Activated T-cell treated with anti-CD3 and anti-CD28 coated beads, Interleukin-2, amount 50 U/mL, for 48 hours (primary cell): Measurements from ENCODE around the gene TPI1.

Experiments used
- DNase-seq, 2 experiments: peaks; one replicate each; pipeline ENCODE4 v3.0.0-alpha.2; 2020

Gene TPI1

GRCh38 chr12:6867413-6868210 is at the start of gene TPI1:
TSS of gene TPI1 (plus strand) at chr12:6867531. CDS start at chr12:6867567, 36 bp downstream.
- DNase-seq, result peak; percentile 85 to 89

DNA sequence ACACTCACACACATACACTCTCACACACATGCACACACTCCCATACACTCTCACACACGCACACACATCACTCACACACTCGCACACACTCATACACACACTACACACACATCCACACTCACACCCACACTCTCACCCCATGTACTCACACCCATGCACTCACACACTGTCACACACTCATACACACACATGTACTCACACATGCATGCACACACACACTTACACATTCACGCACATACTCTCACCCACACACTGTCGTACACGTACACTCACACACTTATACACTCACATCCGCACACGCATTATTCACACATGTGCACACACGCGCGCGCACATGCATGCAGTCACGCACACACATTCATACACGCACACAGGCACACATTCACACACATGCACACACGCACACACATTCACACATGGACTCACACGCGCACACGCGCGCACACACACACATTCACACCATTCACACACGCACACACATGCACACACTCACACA is 49.6 kb upstream of the TPI1 start:
- no peak for DNase-seq

DNA sequence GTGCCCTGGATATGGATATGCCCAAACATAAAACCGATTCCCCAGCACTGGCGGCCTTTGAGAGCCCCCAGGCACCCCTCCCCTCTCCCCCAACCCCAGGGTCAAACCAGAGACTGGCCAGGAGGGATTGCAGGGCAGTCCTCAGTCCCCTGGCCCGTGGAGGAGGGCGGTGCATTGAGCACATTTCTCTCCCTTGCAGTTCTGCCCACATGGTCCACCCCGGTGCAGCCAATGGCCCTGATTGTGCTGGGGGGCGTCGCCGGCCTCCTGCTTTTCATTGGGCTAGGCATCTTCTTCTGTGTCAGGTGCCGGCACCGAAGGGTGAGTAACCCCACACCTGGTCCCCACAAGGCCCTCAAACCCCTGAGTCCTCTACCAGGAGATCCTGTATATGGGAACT is 49.1 kb upstream of the TPI1 start:
- no peak for DNase-seq

DNA sequence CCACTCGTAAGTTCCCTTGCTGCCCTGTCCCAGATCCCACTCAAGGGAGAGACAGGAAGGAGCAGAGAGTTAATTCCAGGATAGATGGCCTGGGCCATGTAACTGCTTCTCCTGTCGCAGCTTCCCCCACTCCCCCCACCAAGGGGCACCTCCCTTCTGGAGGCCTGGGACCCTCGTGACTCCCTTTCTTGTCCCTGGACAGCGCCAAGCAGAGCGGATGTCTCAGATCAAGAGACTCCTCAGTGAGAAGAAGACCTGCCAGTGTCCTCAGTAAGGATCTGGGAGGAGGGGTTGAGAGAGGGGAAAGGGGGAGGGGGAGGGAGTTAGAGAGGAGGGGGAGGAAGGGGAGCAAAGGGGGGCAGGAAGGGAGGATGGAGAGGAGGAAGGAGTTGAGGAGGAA is 48.7 kb upstream of the TPI1 start:
- DNase-seq, result no peak

DNA sequence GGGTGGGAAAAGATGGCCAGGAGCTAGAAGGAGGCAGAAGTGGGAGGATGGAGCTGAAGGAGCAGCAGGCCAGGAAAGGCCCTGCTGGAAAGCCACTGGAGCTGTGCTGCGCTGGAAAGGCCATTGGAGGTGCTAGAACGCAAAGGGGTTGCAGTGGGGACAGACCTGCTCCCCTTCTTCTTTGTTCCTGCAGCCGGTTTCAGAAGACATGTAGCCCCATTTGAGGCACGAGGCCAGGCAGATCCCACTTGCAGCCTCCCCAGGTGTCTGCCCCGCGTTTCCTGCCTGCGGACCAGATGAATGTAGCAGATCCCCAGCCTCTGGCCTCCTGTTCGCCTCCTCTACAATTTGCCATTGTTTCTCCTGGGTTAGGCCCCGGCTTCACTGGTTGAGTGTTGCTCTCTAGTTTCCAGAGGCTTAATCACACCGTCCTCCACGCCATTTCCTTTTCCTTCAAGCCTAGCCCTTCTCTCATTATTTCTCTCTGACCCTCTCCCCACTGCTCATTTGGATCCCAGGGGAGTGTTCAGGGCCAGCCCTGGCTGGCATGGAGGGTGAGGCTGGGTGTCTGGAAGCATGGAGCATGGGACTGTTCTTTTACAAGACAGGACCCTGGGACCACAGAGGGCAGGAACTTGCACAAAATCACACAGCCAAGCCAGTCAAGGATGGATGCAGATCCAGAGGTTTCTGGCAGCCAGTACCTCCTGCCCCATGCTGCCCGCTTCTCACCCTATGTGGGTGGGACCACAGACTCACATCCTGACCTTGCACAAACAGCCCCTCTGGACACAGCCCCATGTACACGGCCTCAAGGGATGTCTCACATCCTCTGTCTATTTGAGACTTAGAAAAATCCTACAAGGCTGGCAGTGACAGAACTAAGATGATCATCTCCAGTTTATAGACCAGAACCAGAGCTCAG is 48.0 kb upstream of the TPI1 start:
- DNase-seq, result no peak

DNA sequence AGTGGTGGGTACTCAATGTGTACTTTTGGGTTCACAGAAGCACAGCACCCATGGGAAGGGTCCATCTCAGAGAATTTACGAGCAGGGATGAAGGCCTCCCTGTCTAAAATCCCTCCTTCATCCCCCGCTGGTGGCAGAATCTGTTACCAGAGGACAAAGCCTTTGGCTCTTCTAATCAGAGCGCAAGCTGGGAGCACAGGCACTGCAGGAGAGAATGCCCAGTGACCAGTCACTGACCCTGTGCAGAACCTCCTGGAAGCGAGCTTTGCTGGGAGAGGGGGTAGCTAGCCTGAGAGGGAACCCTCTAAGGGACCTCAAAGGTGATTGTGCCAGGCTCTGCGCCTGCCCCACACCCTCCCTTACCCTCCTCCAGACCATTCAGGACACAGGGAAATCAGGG is 47.2 kb upstream of the TPI1 start:
- DNase-seq, result no peak

DNA sequence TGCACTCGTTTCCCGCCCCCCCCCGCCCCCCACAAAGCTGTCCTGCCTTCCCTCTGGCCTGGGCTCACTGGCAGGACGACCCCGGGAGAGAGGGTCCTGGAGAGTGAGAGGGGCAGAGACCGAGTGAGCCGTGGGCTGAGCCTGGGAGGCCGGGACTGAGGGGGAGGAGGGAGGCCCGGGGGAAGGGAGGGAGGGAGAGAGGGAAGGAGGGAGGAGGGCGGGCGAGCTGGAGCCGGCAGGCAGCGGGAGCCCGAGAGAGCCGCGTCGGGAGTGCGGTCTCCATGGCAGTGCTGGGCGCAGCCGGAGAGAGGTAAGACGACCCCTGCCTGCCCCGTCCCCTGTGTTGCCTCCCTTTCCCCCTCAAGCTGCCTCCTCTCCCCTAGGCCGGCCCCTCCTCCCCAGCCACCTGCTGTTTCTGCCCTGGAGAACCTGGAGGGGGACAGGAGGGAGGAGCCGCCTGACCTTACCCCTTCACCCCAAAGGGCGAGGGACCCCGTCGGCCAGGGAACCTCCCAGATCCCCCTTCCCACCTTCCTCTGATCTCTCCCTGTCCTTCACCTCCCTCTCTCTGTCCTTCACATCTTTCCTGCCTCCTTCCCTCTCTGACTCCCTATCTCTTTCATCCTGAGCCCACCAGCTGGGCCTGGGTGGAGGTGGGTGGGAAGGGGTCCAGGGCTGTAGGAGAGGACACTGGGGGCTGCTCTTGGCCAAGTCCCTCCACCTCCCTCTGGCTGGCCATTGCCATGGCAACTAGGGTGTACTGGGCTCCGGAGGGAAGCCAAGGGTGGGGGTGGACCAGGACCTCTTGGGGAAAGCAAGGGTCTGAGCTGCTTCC is 45.5 kb upstream of the TPI1 start, which contains the start of gene GPR162:
Gene GPR162, plus strand, starts transcription at position 231 of the 835 bp plus-strand sequence. CDS start 2,078 bp downstream, outside the sequence.
- DNase-seq, result no peak

GRCh38 chr12:6822426-6823135 is 44.8 kb upstream of the TPI1 start:
- no peak for DNase-seq

- no peak for DNase-seq
Observed at GRCh38 chr12:6823182-6824084, 43.9 kb upstream of the TPI1 start.

- no peak for DNase-seq
Observed at GRCh38 chr12:6824085-6824775, 43.1 kb upstream of the TPI1 start.

GRCh38 chr12:6824901-6825381 is 42.4 kb upstream of the TPI1 start:
- no peak for DNase-seq

- DNase-seq, result peak; percentile 92
Observed at GRCh38 chr12:6825398-6826124, 41.8 kb upstream of the TPI1 start.

DNA sequence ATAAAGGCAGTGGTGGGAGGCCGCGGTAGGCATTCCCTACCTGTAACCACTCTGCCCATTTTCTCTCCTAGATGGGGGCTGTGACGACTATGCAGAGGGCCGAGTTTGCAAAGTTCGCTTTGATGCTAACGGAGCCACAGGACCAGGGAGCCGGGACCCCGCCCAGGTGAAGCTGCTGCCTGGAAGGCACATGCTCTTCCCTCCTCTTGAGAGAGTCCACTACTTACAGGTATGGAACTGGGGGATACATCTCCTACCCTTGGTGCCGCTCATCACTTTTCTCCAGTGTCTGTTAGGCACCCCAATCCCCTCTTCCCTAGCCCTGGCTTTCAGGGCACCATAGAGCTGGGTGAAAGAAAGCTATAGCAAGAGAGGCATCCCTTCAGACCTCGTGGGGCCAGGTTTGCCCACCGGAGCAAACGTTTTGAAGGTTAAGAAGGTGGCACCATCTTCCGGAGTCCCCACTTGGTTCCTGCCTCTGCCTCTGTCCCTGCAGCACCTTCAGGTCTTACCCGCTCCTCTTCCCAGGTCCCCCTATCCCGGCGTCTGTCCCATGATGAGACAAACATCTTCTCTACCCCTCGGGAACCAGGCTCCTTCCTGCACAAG is 41.1 kb upstream of the TPI1 start:
- DNase-seq, result no peak

DNA sequence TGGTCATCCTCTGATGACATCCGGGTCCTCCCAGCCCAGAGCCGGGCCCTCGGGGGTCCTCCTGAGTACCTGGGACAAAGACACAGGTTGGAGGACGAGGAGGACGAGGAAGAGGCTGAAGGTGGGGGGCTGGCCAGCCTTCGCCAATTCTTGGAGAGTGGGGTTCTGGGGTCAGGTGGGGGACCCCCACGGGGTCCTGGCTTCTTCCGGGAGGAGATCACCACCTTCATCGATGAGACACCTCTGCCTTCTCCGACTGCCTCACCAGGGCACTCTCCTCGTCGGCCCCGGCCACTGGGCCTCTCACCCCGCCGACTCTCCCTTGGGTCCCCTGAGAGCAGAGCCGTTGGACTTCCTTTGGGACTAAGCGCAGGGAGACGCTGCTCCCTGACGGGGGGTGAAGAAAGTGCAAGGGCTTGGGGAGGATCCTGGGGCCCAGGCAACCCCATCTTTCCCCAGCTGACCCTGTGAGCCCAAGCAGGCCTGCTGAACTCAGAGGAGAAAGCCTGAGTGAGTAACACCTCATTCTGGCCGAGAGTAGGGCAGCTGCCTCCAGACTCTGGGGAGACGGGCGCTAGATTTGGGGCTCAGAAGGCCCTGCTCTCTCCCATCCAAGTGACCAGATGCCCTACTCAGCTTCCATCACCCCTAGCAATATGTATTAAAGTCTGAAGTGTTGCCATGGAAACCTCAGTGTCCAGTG is 40.4 kb upstream of the TPI1 start:
- no peak for DNase-seq

DNA sequence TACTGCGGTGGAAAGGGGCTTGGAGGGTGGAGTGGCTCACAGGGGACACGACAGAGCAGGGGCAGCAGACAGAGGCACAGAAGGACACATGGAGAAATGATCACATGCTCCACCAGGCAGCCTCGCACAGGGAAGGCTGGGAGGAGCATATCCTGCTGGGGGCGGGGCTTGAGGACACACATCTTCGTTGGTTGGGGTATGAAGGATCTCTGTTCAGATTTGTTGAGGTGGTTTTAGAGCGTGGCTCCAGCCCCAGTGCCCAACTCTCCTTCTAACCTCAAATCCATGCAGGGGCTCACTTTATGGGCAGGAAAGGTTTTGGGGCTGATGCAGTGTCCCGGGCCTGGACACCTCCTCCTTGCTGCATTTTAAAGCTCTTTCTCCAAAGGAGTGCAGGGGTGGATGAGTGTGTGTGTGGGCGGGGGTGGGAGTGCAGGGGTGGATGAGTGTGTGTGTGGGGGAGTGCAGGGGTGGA is 39.9 kb upstream of the TPI1 start:
- peak; percentile 75 to 76 for DNase-seq

GRCh38 chr12:6827982-6828780 is 39.1 kb upstream of the TPI1 start, which contains the start of gene P3H3:
TSS of gene P3H3 (plus strand) at chr12:6828407. CDS start at chr12:6828441, 34 bp downstream.
- peak; percentile 40 to 56 for DNase-seq
